Keratinocyte (primary cell): Measurements from ENCODE around the gene FABP1.

ENCODE experiments used
- CTCF ChIP-seq, 3 experiments: IDR thresholded peaks in 1 of 3; conservative IDR thresholded peaks in 1 of 3; optimal IDR thresholded peaks in 1 of 3; 2 replicates in 2 of 3; 3 replicates in 1 of 3; pipeline versions ENCODE3 to v1.5.1; 2011; ENCODE audit warnings: low read length in 3 of 3, mild to moderate bottlenecking in 3 of 3, moderate library complexity in 2 of 3, control low read depth in 1 of 3, inconsistent platforms in 1 of 3; ENCODE audit not compliant: insufficient read depth in 2 of 3; ENCODE audit errors: extremely low read depth in 1 of 3
- EZH2 ChIP-seq: IDR thresholded peaks from one replicate; pipeline ENCODE4 v1.6.1; 2012; ENCODE audit warnings: inconsistent platforms, mild to moderate bottlenecking, low read length, moderate library complexity

- TF ChIP-seq CTCF (optimal IDR thresholded peaks at IDR 0.05 in 1 of 3, IDR thresholded peaks at IDR 0.05 in 1 of 3, conservative IDR thresholded peaks at IDR 0.05 in 1 of 3; ENCODE audit: extremely low read depth in 1 of 3, insufficient read depth in 2 of 3, low read length in 3 of 3) (no peak), EZH2 (no peak)
These were observed 6.2 kb downstream of the FABP1 start for GRCh38 chr2:88121678-88122077.
